ENCODE measurements around the gene FAM120AOS.
"Not testable (repeated sequence)": the region's sequence is repeated elsewhere in the genome, so short reads cannot be mapped to it uniquely, and the experiment has no call there.

The FAM120AOS gene

GRCh38 chr9:93439301-93439700 lies 14.1 kb downstream of the FAM120AOS start:
- WGBS, 2 experiments (ENCODE audit: insufficient coverage in 2 of 2), result 93 to 100% methylated on average over 1 to 4 of the region's 6 CpGs
- not testable (repeated sequence) for H3K36me3 ChIP-seq (ENCODE audit: control insufficient read depth, insufficient read depth, low read length); H3K4me3 ChIP-seq (ENCODE audit: extremely low read depth, insufficient read depth, low read length, poor library complexity, severe bottlenecking); H3K9me3 ChIP-seq (ENCODE audit: control insufficient read depth, low read length); H3K27ac ChIP-seq (ENCODE audit: low read depth, low read length, severe bottlenecking); H3K4me1 ChIP-seq (ENCODE audit: control insufficient read depth, insufficient read depth, low read length, poor library complexity, severe bottlenecking)

GRCh38 chr9:93437996-93438395 lies 15.4 kb downstream of the FAM120AOS start:
- Histone ChIP-seq H3K4me1 (ENCODE audit: control insufficient read depth, insufficient read depth, low read length, poor library complexity, severe bottlenecking) (no peaks in the 10 kb centered on the region), H3K27ac (ENCODE audit: low read depth, low read length, severe bottlenecking) (no peak overlapping the region), H3K4me3 (ENCODE audit: extremely low read depth, insufficient read depth, low read length, poor library complexity, severe bottlenecking) (no peak overlapping the region), H3K9me3 (ENCODE audit: control insufficient read depth, low read length) (peaks cover 3% of the 10 kb centered on the region), H3K36me3 (ENCODE audit: control insufficient read depth, insufficient read depth, low read length) (no peaks in the 10 kb centered on the region)
- 80 to 94% methylated on average over 1 to 2 of the region's 2 CpGs for WGBS, 2 experiments (ENCODE audit: insufficient coverage in 2 of 2)

GRCh38 chr9:93436655-93437407 lies 16.6 kb downstream of the FAM120AOS start:
- Histone ChIP-seq H3K36me3 (ENCODE audit: control insufficient read depth, insufficient read depth, low read length) (no peaks in the 10 kb centered on the region), H3K9me3 (ENCODE audit: control insufficient read depth, low read length) (peaks cover 3% of the 10 kb centered on the region), H3K4me1 (ENCODE audit: control insufficient read depth, insufficient read depth, low read length, poor library complexity, severe bottlenecking) (peaks cover 1% of the 10 kb centered on the region), H3K4me3 (ENCODE audit: extremely low read depth, insufficient read depth, low read length, poor library complexity, severe bottlenecking) (no peak overlapping the region), H3K27ac (ENCODE audit: low read depth, low read length, severe bottlenecking) (no peak overlapping the region)
- 88 to 96% methylated on average over 5 to 7 of the region's 7 CpGs for WGBS, 2 experiments (ENCODE audit: insufficient coverage in 2 of 2)

GRCh38 chr9:93436218-93436617 lies 17.2 kb downstream of the FAM120AOS start:
- no peaks in the 10 kb centered on the region for H3K36me3 ChIP-seq (ENCODE audit: control insufficient read depth, insufficient read depth, low read length)
- 100% methylated on average over 2 of the region's 6 CpGs; no CpG with 5 or more reads in 1 of the 2 experiments for WGBS, 2 experiments (ENCODE audit: insufficient coverage in 2 of 2)
- H3K9me3 ChIP-seq (ENCODE audit: control insufficient read depth, low read length), result peaks cover 3% of the 10 kb centered on the region
- peaks cover 7% of the 10 kb centered on the region for H3K4me1 ChIP-seq (ENCODE audit: control insufficient read depth, insufficient read depth, low read length, poor library complexity, severe bottlenecking)
- H3K4me3 ChIP-seq (ENCODE audit: extremely low read depth, insufficient read depth, low read length, poor library complexity, severe bottlenecking), result no peak overlapping the region
- no peak overlapping the region for H3K27ac ChIP-seq (ENCODE audit: low read depth, low read length, severe bottlenecking)

GRCh38 chr9:93435386-93435785 lies 18.0 kb downstream of the FAM120AOS start:
- no peaks in the 10 kb centered on the region for H3K36me3 ChIP-seq (ENCODE audit: control insufficient read depth, insufficient read depth, low read length)
- 20 to 99% methylated on average over 1 to 7 of the region's 8 CpGs for whole genome bisulfite sequencing, 2 experiments (ENCODE audit: insufficient coverage in 2 of 2)

GRCh38 chr9:93434056-93434455 lies 19.3 kb downstream of the FAM120AOS start:
- H3K9me3 ChIP-seq (ENCODE audit: control insufficient read depth, low read length), result peaks cover 3% of the 10 kb centered on the region
- no peak overlapping the region for H3K4me3 ChIP-seq (ENCODE audit: extremely low read depth, insufficient read depth, low read length, poor library complexity, severe bottlenecking)
- H3K36me3 ChIP-seq (ENCODE audit: control insufficient read depth, insufficient read depth, low read length), result no peaks in the 10 kb centered on the region
- no peak overlapping the region for H3K27ac ChIP-seq (ENCODE audit: low read depth, low read length, severe bottlenecking)
- 90 to 93% methylated on average over 2 of the region's 3 CpGs for WGBS, 2 experiments (ENCODE audit: insufficient coverage in 2 of 2)
- peaks cover 7% of the 10 kb centered on the region for H3K4me1 ChIP-seq (ENCODE audit: control insufficient read depth, insufficient read depth, low read length, poor library complexity, severe bottlenecking)

More at GRCh38 chr9:93435386-93435785, 18.0 kb downstream of the FAM120AOS start:
- H3K4me3 ChIP-seq (ENCODE audit: extremely low read depth, insufficient read depth, low read length, poor library complexity, severe bottlenecking), result no peak overlapping the region
- H3K4me1 ChIP-seq (ENCODE audit: control insufficient read depth, insufficient read depth, low read length, poor library complexity, severe bottlenecking), result peaks cover 7% of the 10 kb centered on the region
- no peak overlapping the region for H3K27ac ChIP-seq (ENCODE audit: low read depth, low read length, severe bottlenecking)
- peaks cover 3% of the 10 kb centered on the region for H3K9me3 ChIP-seq (ENCODE audit: control insufficient read depth, low read length)

- no CpG with 5 or more reads among the region's 1 CpG for WGBS, 2 experiments (ENCODE audit: insufficient coverage in 2 of 2)
- H3K4me3 ChIP-seq (ENCODE audit: extremely low read depth, insufficient read depth, low read length, poor library complexity, severe bottlenecking), result no peak overlapping the region
Observed at GRCh38 chr9:93432964-93433363, 20.4 kb downstream of the FAM120AOS start.

GRCh38 chr9:93431539-93432105 lies 21.8 kb downstream of the FAM120AOS start:
- no peak overlapping the region for H3K4me3 ChIP-seq (ENCODE audit: extremely low read depth, insufficient read depth, low read length, poor library complexity, severe bottlenecking)
- no peak overlapping the region for H3K27ac ChIP-seq (ENCODE audit: low read depth, low read length, severe bottlenecking)
- H3K4me1 ChIP-seq (ENCODE audit: control insufficient read depth, insufficient read depth, low read length, poor library complexity, severe bottlenecking), result peaks cover 7% of the 10 kb centered on the region
- no peaks in the 10 kb centered on the region for H3K36me3 ChIP-seq (ENCODE audit: control insufficient read depth, insufficient read depth, low read length)
- H3K9me3 ChIP-seq (ENCODE audit: control insufficient read depth, low read length), result peaks cover 3% of the 10 kb centered on the region
- 90 to 94% methylated on average over 3 to 4 of the region's 5 CpGs for WGBS, 2 experiments (ENCODE audit: insufficient coverage in 2 of 2)

More at GRCh38 chr9:93432964-93433363, 20.4 kb downstream of the FAM120AOS start:
- H3K4me1 ChIP-seq (ENCODE audit: control insufficient read depth, insufficient read depth, low read length, poor library complexity, severe bottlenecking), result peaks cover 7% of the 10 kb centered on the region
- H3K36me3 ChIP-seq (ENCODE audit: control insufficient read depth, insufficient read depth, low read length), result no peaks in the 10 kb centered on the region
- H3K27ac ChIP-seq (ENCODE audit: low read depth, low read length, severe bottlenecking), result no peak overlapping the region
- peaks cover 3% of the 10 kb centered on the region for H3K9me3 ChIP-seq (ENCODE audit: control insufficient read depth, low read length)

- 40 to 82% methylated on average over 1 to 3 of the region's 5 CpGs for WGBS, 2 experiments (ENCODE audit: insufficient coverage in 2 of 2)
- peaks cover 7% of the 10 kb centered on the region for H3K4me1 ChIP-seq (ENCODE audit: control insufficient read depth, insufficient read depth, low read length, poor library complexity, severe bottlenecking)
- no peak overlapping the region for H3K27ac ChIP-seq (ENCODE audit: low read depth, low read length, severe bottlenecking)
Observed at GRCh38 chr9:93427655-93428379, 25.6 kb downstream of the FAM120AOS start.

GRCh38 chr9:93422977-93423616 lies 30.3 kb downstream of the FAM120AOS start:
- Histone ChIP-seq H3K27ac (ENCODE audit: low read depth, low read length, severe bottlenecking) (no peak overlapping the region), H3K36me3 (ENCODE audit: control insufficient read depth, insufficient read depth, low read length) (no peaks in the 10 kb centered on the region), H3K4me3 (ENCODE audit: extremely low read depth, insufficient read depth, low read length, poor library complexity, severe bottlenecking) (no peak overlapping the region), H3K4me1 (ENCODE audit: control insufficient read depth, insufficient read depth, low read length, poor library complexity, severe bottlenecking) (no peaks in the 10 kb centered on the region), H3K9me3 (ENCODE audit: control insufficient read depth, low read length) (no peaks in the 10 kb centered on the region)
- WGBS, 2 experiments (ENCODE audit: insufficient coverage in 2 of 2), result 93 to 99% methylated on average over 8 to 9 of the region's 10 CpGs

More at GRCh38 chr9:93427655-93428379, 25.6 kb downstream of the FAM120AOS start:
- no peaks in the 10 kb centered on the region for H3K9me3 ChIP-seq (ENCODE audit: control insufficient read depth, low read length)
- no peaks in the 10 kb centered on the region for H3K36me3 ChIP-seq (ENCODE audit: control insufficient read depth, insufficient read depth, low read length)
- H3K4me3 ChIP-seq (ENCODE audit: extremely low read depth, insufficient read depth, low read length, poor library complexity, severe bottlenecking), result no peak overlapping the region
